HL-60 (cell line): Measurements from ENCODE around the gene FLAD1.

Experiments used
- SPI1 ChIP-seq: IDR thresholded peaks from 2 replicates; pipeline ENCODE4 v1.6.1; 2012; ENCODE audit warnings: low read depth, mild to moderate bottlenecking, borderline replicate concordance
- TF ChIP-seq, protein P1 (sequence below): IDR thresholded peaks from one replicate; pipeline ENCODE4 v1.5.1; 2011; ENCODE audit warnings: low read length, control low read depth, inconsistent platforms; ENCODE audit not compliant: insufficient read depth
- TF ChIP-seq, protein P2 (sequence below): IDR thresholded peaks from 2 replicates; pipeline ENCODE4 v1.6.1; 2012; ENCODE audit warnings: low read depth; ENCODE audit not compliant: insufficient replicate concordance

DNA sequence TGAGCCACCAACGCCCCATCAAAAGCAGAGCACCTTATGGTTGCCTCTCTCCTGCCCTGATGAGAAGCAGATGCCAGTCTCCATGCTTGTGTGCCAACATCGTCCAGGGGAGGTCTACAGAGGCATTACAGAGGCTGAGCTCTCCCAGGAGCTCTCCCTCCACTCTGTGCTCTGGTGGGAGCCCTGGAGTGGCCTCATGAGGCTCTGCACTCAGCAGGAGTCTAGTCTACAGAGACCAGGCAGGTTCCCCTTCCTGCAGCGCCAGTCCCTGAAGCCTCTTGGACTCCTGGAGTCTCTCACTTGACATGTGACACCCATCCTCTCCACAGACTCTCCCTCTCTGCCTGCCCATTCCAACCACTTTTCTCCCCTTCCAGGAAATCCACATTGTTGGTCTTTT lies 53.9 kb downstream of the FLAD1 start:
- TF ChIP-seq, protein P1, sequence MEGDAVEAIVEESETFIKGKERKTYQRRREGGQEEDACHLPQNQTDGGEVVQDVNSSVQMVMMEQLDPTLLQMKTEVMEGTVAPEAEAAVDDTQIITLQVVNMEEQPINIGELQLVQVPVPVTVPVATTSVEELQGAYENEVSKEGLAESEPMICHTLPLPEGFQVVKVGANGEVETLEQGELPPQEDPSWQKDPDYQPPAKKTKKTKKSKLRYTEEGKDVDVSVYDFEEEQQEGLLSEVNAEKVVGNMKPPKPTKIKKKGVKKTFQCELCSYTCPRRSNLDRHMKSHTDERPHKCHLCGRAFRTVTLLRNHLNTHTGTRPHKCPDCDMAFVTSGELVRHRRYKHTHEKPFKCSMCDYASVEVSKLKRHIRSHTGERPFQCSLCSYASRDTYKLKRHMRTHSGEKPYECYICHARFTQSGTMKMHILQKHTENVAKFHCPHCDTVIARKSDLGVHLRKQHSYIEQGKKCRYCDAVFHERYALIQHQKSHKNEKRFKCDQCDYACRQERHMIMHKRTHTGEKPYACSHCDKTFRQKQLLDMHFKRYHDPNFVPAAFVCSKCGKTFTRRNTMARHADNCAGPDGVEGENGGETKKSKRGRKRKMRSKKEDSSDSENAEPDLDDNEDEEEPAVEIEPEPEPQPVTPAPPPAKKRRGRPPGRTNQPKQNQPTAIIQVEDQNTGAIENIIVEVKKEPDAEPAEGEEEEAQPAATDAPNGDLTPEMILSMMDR, result no peak
- TF ChIP-seq, protein P2, sequence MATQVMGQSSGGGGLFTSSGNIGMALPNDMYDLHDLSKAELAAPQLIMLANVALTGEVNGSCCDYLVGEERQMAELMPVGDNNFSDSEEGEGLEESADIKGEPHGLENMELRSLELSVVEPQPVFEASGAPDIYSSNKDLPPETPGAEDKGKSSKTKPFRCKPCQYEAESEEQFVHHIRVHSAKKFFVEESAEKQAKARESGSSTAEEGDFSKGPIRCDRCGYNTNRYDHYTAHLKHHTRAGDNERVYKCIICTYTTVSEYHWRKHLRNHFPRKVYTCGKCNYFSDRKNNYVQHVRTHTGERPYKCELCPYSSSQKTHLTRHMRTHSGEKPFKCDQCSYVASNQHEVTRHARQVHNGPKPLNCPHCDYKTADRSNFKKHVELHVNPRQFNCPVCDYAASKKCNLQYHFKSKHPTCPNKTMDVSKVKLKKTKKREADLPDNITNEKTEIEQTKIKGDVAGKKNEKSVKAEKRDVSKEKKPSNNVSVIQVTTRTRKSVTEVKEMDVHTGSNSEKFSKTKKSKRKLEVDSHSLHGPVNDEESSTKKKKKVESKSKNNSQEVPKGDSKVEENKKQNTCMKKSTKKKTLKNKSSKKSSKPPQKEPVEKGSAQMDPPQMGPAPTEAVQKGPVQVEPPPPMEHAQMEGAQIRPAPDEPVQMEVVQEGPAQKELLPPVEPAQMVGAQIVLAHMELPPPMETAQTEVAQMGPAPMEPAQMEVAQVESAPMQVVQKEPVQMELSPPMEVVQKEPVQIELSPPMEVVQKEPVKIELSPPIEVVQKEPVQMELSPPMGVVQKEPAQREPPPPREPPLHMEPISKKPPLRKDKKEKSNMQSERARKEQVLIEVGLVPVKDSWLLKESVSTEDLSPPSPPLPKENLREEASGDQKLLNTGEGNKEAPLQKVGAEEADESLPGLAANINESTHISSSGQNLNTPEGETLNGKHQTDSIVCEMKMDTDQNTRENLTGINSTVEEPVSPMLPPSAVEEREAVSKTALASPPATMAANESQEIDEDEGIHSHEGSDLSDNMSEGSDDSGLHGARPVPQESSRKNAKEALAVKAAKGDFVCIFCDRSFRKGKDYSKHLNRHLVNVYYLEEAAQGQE, result no peak
- no peak for TF ChIP-seq SPI1
